Measurements from ENCODE around the gene SHH.

The SHH gene

GRCh38 chr7:155762036-155762435 lies 50.2 kb downstream of the SHH start:
- no peak for DNase-seq

- no peak for DNase-seq
Measured at GRCh38 chr7:155761162-155761561, 51.1 kb downstream of the SHH start.

GRCh38 chr7:155759740-155760430 lies 52.4 kb downstream of the SHH start:
- DNase-seq, result no peak

GRCh38 chr7:155758348-155758747 lies 53.9 kb downstream of the SHH start:
- DNase-seq, result no peak

- no peak for DNase-seq
Measured at GRCh38 chr7:155756322-155756721, 55.9 kb downstream of the SHH start.

GRCh38 chr7:155755026-155755425 lies 57.2 kb downstream of the SHH start:
- DNase-seq, result no peak

GRCh38 chr7:155754165-155754564 lies 58.1 kb downstream of the SHH start:
- DNase-seq, result no peak

- DNase-seq, result no peak
Measured at GRCh38 chr7:155753446-155753965, 58.8 kb downstream of the SHH start.

- no peak for DNase-seq
Measured at GRCh38 chr7:155752756-155753445, 59.4 kb downstream of the SHH start.

- no peak for DNase-seq
Measured at GRCh38 chr7:155751409-155751808, 60.9 kb downstream of the SHH start.

- DNase-seq, result no peak
Measured at GRCh38 chr7:155750255-155751125, 61.8 kb downstream of the SHH start.
